Stimulated activated CD4-positive, alpha-beta T cell treated with anti-CD3 and anti-CD28 coated beads, Interleukin-12 subunit alpha, Interleukin-12 subunit beta, amount 100 ng/mL, for 48 hours (primary cell): ENCODE data around the gene IL1RAPL1.

Source experiments
- DNase-seq, 3 donors: peaks; one replicate each; pipeline ENCODE4 v3.0.0-alpha.2; 2020; ENCODE audit warnings: low read depth in 2 of 3, low spot score in 1 of 3

IL1RAPL1 gene

DNA sequence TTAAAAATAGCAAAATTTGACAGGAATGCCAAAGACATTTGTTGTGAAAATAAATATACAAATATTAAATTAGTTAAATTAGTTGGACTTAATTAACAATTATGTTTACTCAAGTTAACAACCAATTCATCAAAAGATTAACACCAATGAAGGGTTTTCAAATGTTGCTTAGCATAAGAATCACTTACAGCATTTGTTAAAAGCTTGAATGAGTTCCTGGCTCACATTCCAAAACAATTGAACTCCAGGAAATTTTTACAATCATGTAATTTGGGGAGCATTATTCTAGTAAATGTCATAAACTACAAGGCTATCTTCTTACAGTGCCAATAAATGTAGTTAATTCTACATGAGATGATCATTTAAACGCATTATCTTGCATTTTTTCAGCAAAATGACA, 1378.4 kb downstream of the IL1RAPL1 start:
- DNase-seq = no peak

DNA sequence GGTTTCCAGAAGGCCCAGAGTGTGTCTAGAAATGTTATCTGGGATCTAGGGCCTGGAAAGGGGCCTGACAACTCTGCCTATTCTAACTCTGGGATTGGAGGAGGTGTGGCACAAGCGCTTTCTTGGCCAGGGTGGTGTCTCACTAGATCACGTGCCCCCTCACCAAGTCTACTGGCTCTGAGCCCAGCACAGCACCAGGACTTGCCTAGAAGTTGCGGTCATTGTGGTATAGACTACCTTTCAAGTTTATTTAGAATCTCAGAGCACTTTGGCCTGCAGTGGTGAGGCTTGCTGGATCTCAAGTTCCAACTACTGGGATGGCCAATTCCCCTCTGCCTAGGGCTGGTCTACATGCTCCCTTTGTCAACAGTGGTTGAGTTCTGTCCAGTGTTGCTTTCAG, 1404.8 kb downstream of the IL1RAPL1 start:
- DNase-seq = no peak

DNA sequence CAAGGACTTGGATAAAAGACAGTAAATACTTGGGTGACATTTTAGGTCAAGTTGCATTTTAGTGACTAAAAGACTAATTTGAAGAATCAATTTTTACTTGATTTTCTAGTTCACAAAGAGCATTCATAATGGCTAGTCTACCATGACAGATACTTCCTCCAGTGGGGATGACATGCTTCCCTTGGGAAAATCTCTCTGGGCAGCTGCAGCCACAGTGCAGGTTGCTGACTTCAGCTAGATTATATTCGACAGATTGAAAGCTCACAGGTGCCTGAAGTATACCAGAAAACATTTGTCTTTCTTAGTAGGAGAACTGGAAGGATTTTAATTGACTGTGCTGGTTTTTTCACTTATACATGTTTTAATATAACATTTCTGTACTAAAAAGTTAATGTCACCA, 1418.6 kb downstream of the IL1RAPL1 start:
- no peak for DNase-seq
